HL-60 (cell line): ENCODE measurements around the gene CDH23.

Experiments
- DNase-seq, 2 experiments: peaks; one replicate each; pipeline ENCODE4 v3.0.0-alpha.2; 2010 to 2020; ENCODE audit warnings: low read depth in 1 of 2, low spot score in 1 of 2
- H3K27ac ChIP-seq: fragments of 250-450 bp; sonication (Bioruptor Pico); replicated peaks from 2 replicates; pipeline ENCODE4 v1.5.1; 2020; ENCODE audit warnings: mild to moderate bottlenecking, moderate library complexity
- H3K27me3 ChIP-seq: fragments of 250-450 bp; sonication (Bioruptor Pico); 2 replicates; pipeline ENCODE4 v1.5.1; 2021; ENCODE audit warnings: mild to moderate bottlenecking, moderate library complexity; ENCODE audit not compliant: insufficient read depth, poor library complexity, severe bottlenecking
- H3K4me3 ChIP-seq: replicated peaks from 2 replicates; pipeline ENCODE4 v1.5.1; 2011; ENCODE audit warnings: mild to moderate bottlenecking, control low read depth, low read length; ENCODE audit not compliant: insufficient read depth
- GABPA ChIP-seq: IDR thresholded peaks from 2 replicates; pipeline ENCODE4 v1.6.1; 2012; ENCODE audit warnings: low read depth
- POLR2AphosphoS5 ChIP-seq: IDR thresholded peaks from 2 replicates; pipeline ENCODE4 v1.6.1; 2012; ENCODE audit warnings: low read depth
- REST ChIP-seq: IDR thresholded peaks from 2 replicates; pipeline ENCODE4 v1.6.1; 2012; ENCODE audit warnings: low read depth; ENCODE audit not compliant: insufficient replicate concordance
- SPI1 ChIP-seq: IDR thresholded peaks from 2 replicates; pipeline ENCODE4 v1.6.1; 2012; ENCODE audit warnings: low read depth, mild to moderate bottlenecking, borderline replicate concordance
- TF ChIP-seq, protein P1 (sequence below): IDR thresholded peaks from one replicate; pipeline ENCODE4 v1.5.1; 2011; ENCODE audit warnings: low read length, control low read depth, inconsistent platforms; ENCODE audit not compliant: insufficient read depth

CDH23 gene

GRCh38 chr10:71802715-71803488, 406.2 kb downstream of the CDH23 start:
- no peaks in the 10 kb centered on the region for H3K27me3 ChIP-seq
- DNase-seq: no peak
- no peak overlapping the region for H3K27ac ChIP-seq
- TF ChIP-seq GABPA: no peak
- TF ChIP-seq REST: no peak
- TF ChIP-seq POLR2AphosphoS5: no peak
- no peak for TF ChIP-seq SPI1
- TF ChIP-seq, protein P1, sequence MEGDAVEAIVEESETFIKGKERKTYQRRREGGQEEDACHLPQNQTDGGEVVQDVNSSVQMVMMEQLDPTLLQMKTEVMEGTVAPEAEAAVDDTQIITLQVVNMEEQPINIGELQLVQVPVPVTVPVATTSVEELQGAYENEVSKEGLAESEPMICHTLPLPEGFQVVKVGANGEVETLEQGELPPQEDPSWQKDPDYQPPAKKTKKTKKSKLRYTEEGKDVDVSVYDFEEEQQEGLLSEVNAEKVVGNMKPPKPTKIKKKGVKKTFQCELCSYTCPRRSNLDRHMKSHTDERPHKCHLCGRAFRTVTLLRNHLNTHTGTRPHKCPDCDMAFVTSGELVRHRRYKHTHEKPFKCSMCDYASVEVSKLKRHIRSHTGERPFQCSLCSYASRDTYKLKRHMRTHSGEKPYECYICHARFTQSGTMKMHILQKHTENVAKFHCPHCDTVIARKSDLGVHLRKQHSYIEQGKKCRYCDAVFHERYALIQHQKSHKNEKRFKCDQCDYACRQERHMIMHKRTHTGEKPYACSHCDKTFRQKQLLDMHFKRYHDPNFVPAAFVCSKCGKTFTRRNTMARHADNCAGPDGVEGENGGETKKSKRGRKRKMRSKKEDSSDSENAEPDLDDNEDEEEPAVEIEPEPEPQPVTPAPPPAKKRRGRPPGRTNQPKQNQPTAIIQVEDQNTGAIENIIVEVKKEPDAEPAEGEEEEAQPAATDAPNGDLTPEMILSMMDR: no peak
- no peak overlapping the region for H3K4me3 ChIP-seq

DNA sequence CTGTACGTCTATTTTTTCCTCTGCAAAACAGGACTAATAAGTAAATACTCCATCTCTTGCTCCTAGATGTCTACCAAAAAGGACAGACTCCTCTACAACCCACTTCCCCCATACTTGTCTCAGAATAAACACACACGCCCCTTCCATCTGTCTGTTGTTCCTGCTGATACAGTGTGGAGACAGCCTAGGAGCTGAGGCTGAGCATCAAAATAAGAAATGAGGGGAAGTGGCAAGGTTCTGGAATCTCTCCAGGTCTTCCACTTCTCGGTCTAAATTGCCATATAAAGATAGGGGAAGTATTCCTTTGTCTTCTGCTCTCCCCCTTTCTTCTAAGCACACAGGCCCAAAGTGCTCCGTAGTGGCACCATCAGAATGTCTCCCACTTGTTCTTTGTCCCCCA, 407.4 kb downstream of the CDH23 start:
- Histone ChIP-seq H3K27me3 (no peaks in the 10 kb centered on the region), H3K27ac (no peak overlapping the region), H3K4me3 (no peak overlapping the region)
- peak; percentile 86 for TF ChIP-seq SPI1
- 0 out of 2 replicates have a peak, but pooled peaks have one; percentile 20 for TF ChIP-seq POLR2AphosphoS5
- TF ChIP-seq GABPA: no peak
- peak in 1 of 2 experiments; percentile 73 for DNase-seq

- DNase-seq: no peak
- no peak overlapping the region for H3K4me3 ChIP-seq
- no peaks in the 10 kb centered on the region for H3K27me3 ChIP-seq
- TF ChIP-seq SPI1: no peak
- TF ChIP-seq GABPA: no peak
- no peak for TF ChIP-seq POLR2AphosphoS5
- no peak for TF ChIP-seq REST
- TF ChIP-seq, protein P1: no peak
- no peak overlapping the region for H3K27ac ChIP-seq
Observed at GRCh38 chr10:71805776-71806703, 409.3 kb downstream of the CDH23 start.
